ENCODE results near the gene CEP126.

CEP126 gene

GRCh38 chr11:101914738-101915426 is at the start of gene CEP126:
TSS of gene CEP126 (plus strand) at chr11:101915010. CDS start at chr11:101915285, 275 bp downstream.
- Histone ChIP-seq H3K27me3 (ENCODE audit: low read depth) (no peaks in the 10 kb centered on the region), H3K4me1 (peaks cover 23% of the 10 kb centered on the region), H3K36me3 (replicated peaks) (no peaks in the 10 kb centered on the region), H3K9me3 (no peaks in the 10 kb centered on the region), H3K4me3 (peak within 1 kb of the TSS; percentile 74)
- in situ Hi-C loops (cut with MboI; ENCODE audit: low sequenced_read_pairs) = no loop called here
- DNase-seq (ENCODE audit: low spot score in 2 of 2) = peak; percentile 88 to 97

- Histone ChIP-seq H3K27me3 (ENCODE audit: low read depth) (no peaks in the 10 kb centered on the region), H3K4me1 (no peaks in the 10 kb centered on the region), H3K9me3 (no peaks in the 10 kb centered on the region; the same call in 1 of the 2 replicates), H3K36me3 (replicated peaks) (no peaks in the 10 kb centered on the region), H3K4me3 (no peak overlapping the region)
- DNase-seq (ENCODE audit: low spot score in 2 of 2) = no peak
- in situ Hi-C loops (cut with MboI; ENCODE audit: low sequenced_read_pairs) = loop anchor here (10.0 kb wide), 1 partner anchor 138 kb away; no protein-coding TSS in a partner anchor
Measured at GRCh38 chr11:101866619-101867491, 48.0 kb upstream of the CEP126 start.

- Histone ChIP-seq H3K4me3 (no peak overlapping the region), H3K27me3 (ENCODE audit: low read depth) (no peaks in the 10 kb centered on the region), H3K4me1 (no peaks in the 10 kb centered on the region), H3K9me3 (no peaks in the 10 kb centered on the region; the same call in 1 of the 2 replicates), H3K36me3 (replicated peaks) (no peaks in the 10 kb centered on the region)
- in situ Hi-C loops (cut with MboI; ENCODE audit: low sequenced_read_pairs) = loop anchor here (10.0 kb wide), 1 partner anchor 137 kb away; no protein-coding TSS in a partner anchor
- DNase-seq (ENCODE audit: low spot score in 2 of 2) = no peak
Measured at GRCh38 chr11:101867951-101868350, 46.9 kb upstream of the CEP126 start.

- H3K4me1 ChIP-seq = no peaks in the 10 kb centered on the region
Measured at GRCh38 chr11:101870510-101870909, 44.3 kb upstream of the CEP126 start.

GRCh38 chr11:101872171-101872882 is 42.5 kb upstream of the CEP126 start:
- no peak for DNase-seq (ENCODE audit: low spot score in 2 of 2)
- Histone ChIP-seq H3K36me3 (replicated peaks) (no peaks in the 10 kb centered on the region), H3K4me3 (no peak overlapping the region), H3K27me3 (ENCODE audit: low read depth) (no peaks in the 10 kb centered on the region), H3K9me3 (no peaks in the 10 kb centered on the region), H3K4me1 (no peaks in the 10 kb centered on the region)
- in situ Hi-C loops (cut with MboI; ENCODE audit: low sequenced_read_pairs) = no loop called here

More at GRCh38 chr11:101870510-101870909, 44.3 kb upstream of the CEP126 start:
- DNase-seq (ENCODE audit: low spot score in 2 of 2) = no peak
- Histone ChIP-seq H3K27me3 (ENCODE audit: low read depth) (no peaks in the 10 kb centered on the region), H3K36me3 (replicated peaks) (no peaks in the 10 kb centered on the region), H3K9me3 (no peaks in the 10 kb centered on the region), H3K4me3 (no peak overlapping the region)
- in situ Hi-C loops (cut with MboI; ENCODE audit: low sequenced_read_pairs) = no loop called here

GRCh38 chr11:101880222-101880621 is 34.6 kb upstream of the CEP126 start:
- H3K9me3 ChIP-seq = no peaks in the 10 kb centered on the region
- peak; percentile 17 to 57 for DNase-seq (ENCODE audit: low spot score in 2 of 2)
- no peaks in the 10 kb centered on the region for H3K27me3 ChIP-seq (ENCODE audit: low read depth)
- H3K36me3 ChIP-seq (replicated peaks) = no peaks in the 10 kb centered on the region
- in situ Hi-C loops (cut with MboI; ENCODE audit: low sequenced_read_pairs) = no loop called here
- H3K4me1 ChIP-seq = no peaks in the 10 kb centered on the region
- H3K4me3 ChIP-seq = no peak overlapping the region

- no peak for DNase-seq (ENCODE audit: low spot score in 2 of 2)
- Histone ChIP-seq H3K27me3 (ENCODE audit: low read depth) (no peaks in the 10 kb centered on the region), H3K4me1 (no peaks in the 10 kb centered on the region), H3K36me3 (replicated peaks) (no peaks in the 10 kb centered on the region), H3K4me3 (no peak overlapping the region), H3K9me3 (no peaks in the 10 kb centered on the region)
- in situ Hi-C loops (cut with MboI; ENCODE audit: low sequenced_read_pairs) = no loop called here
Measured at GRCh38 chr11:101881586-101881985, 33.2 kb upstream of the CEP126 start.

- no peaks in the 10 kb centered on the region for H3K4me1 ChIP-seq
- no peak overlapping the region for H3K4me3 ChIP-seq
- in situ Hi-C loops (cut with MboI; ENCODE audit: low sequenced_read_pairs) = no loop called here
- H3K36me3 ChIP-seq (replicated peaks) = no peaks in the 10 kb centered on the region
- H3K27me3 ChIP-seq (ENCODE audit: low read depth) = no peaks in the 10 kb centered on the region
- no peak for DNase-seq (ENCODE audit: low spot score in 2 of 2)
- no peaks in the 10 kb centered on the region for H3K9me3 ChIP-seq
Measured at GRCh38 chr11:101885631-101886030, 29.2 kb upstream of the CEP126 start.

- no peak for DNase-seq (ENCODE audit: low spot score in 2 of 2)
- in situ Hi-C loops (cut with MboI; ENCODE audit: low sequenced_read_pairs) = no loop called here
- Histone ChIP-seq H3K4me3 (no peak overlapping the region), H3K4me1 (no peaks in the 10 kb centered on the region), H3K36me3 (replicated peaks) (no peaks in the 10 kb centered on the region), H3K9me3 (no peaks in the 10 kb centered on the region), H3K27me3 (ENCODE audit: low read depth) (no peaks in the 10 kb centered on the region)
Measured at GRCh38 chr11:101889767-101890166, 25.0 kb upstream of the CEP126 start.

GRCh38 chr11:101894505-101894904 is 20.3 kb upstream of the CEP126 start:
- no peaks in the 10 kb centered on the region for H3K9me3 ChIP-seq
- in situ Hi-C loops (cut with MboI; ENCODE audit: low sequenced_read_pairs) = no loop called here
- no peak for DNase-seq (ENCODE audit: low spot score in 2 of 2)
- H3K4me1 ChIP-seq = no peaks in the 10 kb centered on the region
- no peaks in the 10 kb centered on the region for H3K36me3 ChIP-seq (replicated peaks)
- H3K27me3 ChIP-seq (ENCODE audit: low read depth) = no peaks in the 10 kb centered on the region; the same call in 1 of the 2 replicates
- no peak overlapping the region for H3K4me3 ChIP-seq

- Histone ChIP-seq H3K4me1 (no peaks in the 10 kb centered on the region; the same call in 1 of the 2 replicates), H3K27me3 (ENCODE audit: low read depth) (no peaks in the 10 kb centered on the region), H3K4me3 (no peak overlapping the region), H3K9me3 (no peaks in the 10 kb centered on the region), H3K36me3 (replicated peaks) (no peaks in the 10 kb centered on the region)
- in situ Hi-C loops (cut with MboI; ENCODE audit: low sequenced_read_pairs) = no loop called here
- no peak for DNase-seq (ENCODE audit: low spot score in 2 of 2)
Measured at GRCh38 chr11:101907815-101908214, 7.0 kb upstream of the CEP126 start.

- in situ Hi-C loops (cut with MboI; ENCODE audit: low sequenced_read_pairs) = no loop called here
- DNase-seq (ENCODE audit: low spot score in 2 of 2) = no peak
- no peaks in the 10 kb centered on the region for H3K9me3 ChIP-seq
- no peaks in the 10 kb centered on the region for H3K36me3 ChIP-seq (replicated peaks)
- H3K4me1 ChIP-seq = peaks cover under 1% of the 10 kb centered on the region
- no peak overlapping the region for H3K4me3 ChIP-seq
- H3K27me3 ChIP-seq (ENCODE audit: low read depth) = no peaks in the 10 kb centered on the region
Measured at GRCh38 chr11:101909087-101909486, 5.7 kb upstream of the CEP126 start.

- H3K36me3 ChIP-seq (replicated peaks) = no peaks in the 10 kb centered on the region
- in situ Hi-C loops (cut with MboI; ENCODE audit: low sequenced_read_pairs) = no loop called here
Measured at GRCh38 chr11:101912823-101913284, 2.0 kb upstream of the CEP126 start.

More at GRCh38 chr11:101912823-101913284, 2.0 kb upstream of the CEP126 start:
- Histone ChIP-seq H3K27me3 (ENCODE audit: low read depth) (no peaks in the 10 kb centered on the region), H3K9me3 (no peaks in the 10 kb centered on the region), H3K4me1 (peaks cover 23% of the 10 kb centered on the region), H3K4me3 (no peak overlapping the region)
- DNase-seq (ENCODE audit: low spot score in 2 of 2) = no peak

Data from HAP-1 (cell line).